ENCODE data around the gene HLCS. TPM values are rescaled to one million over a fixed set of nuclear protein-coding genes. Genes with fewer than 3 reads are reported as not detected.

HLCS gene
- total and polyA plus RNA-seq, 2 of the 4 experiments (the other 2 are of a cell fraction), result 10.6 to 21.0 TPM

DNA sequence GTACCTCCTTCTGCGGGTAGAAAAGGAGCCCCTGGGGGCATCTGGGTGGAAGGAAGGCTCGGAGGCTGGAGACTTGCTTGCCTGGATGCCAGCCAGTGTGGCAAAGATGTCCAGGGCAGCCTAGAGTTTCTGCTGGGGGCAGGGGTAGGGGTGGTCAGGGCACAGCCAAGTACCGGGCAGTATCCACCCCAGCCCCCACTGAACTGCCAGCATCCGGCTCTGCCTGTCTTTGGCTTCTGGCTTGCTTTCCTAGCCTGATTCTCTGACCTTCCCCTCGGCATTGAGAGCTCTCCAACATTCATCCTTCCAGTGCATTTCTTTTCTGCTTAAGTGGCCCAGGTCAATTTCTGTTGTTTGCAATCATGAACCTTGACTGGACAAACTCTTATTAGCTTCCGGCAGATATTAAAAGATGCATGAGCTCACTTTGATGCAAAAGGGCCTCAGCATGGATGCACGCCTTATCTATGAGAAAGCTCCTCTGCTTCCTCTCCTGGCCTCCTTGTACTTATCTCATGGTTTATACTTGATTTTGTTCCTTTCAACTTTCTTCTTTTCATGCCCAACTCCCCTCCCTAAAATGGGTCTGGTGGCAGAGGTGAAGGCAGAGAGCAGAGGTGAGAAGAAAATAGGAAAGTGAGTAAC is 116.9 kb downstream of the HLCS start:
- Histone ChIP-seq H2AFZ (replicated peaks; ENCODE audit: low read length, poor library complexity) (no peak overlapping the region), H3K18ac (ENCODE audit: low read depth, low read length) (peak overlapping the region; percentile 51; the same call in 1 of the 2 replicates), H4K5ac (ENCODE audit: low read depth, low read length) (no peak overlapping the region), H2BK20ac (ENCODE audit: low read depth, low read length) (peak overlapping the region; percentile 73), H2BK5ac (ENCODE audit: low read depth, low read length, poor library complexity, severe bottlenecking) (no peak overlapping the region), H3K4me1 (ENCODE audit: control insufficient read depth, insufficient read depth, low read length) (peaks cover 13% of the 10 kb centered on the region), H3K14ac (replicated peaks; ENCODE audit: low read depth, low read length) (peak overlapping the region; percentile 64), H3K9me1 (ENCODE audit: insufficient read depth, low read length) (peaks cover 17% of the 10 kb centered on the region), H4K91ac (ENCODE audit: insufficient read depth, low read depth, low read length) (peak overlapping the region; percentile 53), H3K23ac (ENCODE audit: low read depth, low read length) (no peak overlapping the region), H2BK120ac (ENCODE audit: low read depth, low read length) (peak overlapping the region; percentile 69), H3K9me3 (ENCODE audit: control insufficient read depth, insufficient read depth, low read length) (no peaks in the 10 kb centered on the region), H2AK5ac (ENCODE audit: low read depth, low read length) (no peak overlapping the region), H2AK9ac (replicated peaks; ENCODE audit: low read depth, low read length, poor library complexity) (no peak overlapping the region), H4K8ac (ENCODE audit: low read depth in 2 of 2, low read length in 2 of 2) (no peak overlapping the region), H2BK15ac (ENCODE audit: low read depth, low read length) (peak overlapping the region; percentile 75; the same call in 1 of the 3 replicates), H3K9ac (ENCODE audit: low read depth, low read length) (no peak overlapping the region), H4K20me1 (ENCODE audit: insufficient read depth, low read length) (no peaks in the 10 kb centered on the region), H3K36me3 (ENCODE audit: control insufficient read depth, insufficient read depth, low read length) (no peaks in the 10 kb centered on the region), H3K56ac (ENCODE audit: extremely low read depth, insufficient read depth, low read length) (no peak overlapping the region), H3K27me3 (ENCODE audit: control insufficient read depth, insufficient read depth, low read length) (no peaks in the 10 kb centered on the region), H3K4ac (ENCODE audit: low read depth, low read length) (peak overlapping the region; percentile 41; the same call in 1 of the 2 replicates), H3K4me3 (ENCODE audit: insufficient read depth, low read depth, low read length) (no peak overlapping the region), H3K79me1 (ENCODE audit: low read depth in 1 of 2, low read length in 2 of 2) (peaks cover 5 to 32% of the 10 kb centered on the region in 2 experiments; a peak in 2 of 4 replicates), H3K4me2 (ENCODE audit: low read depth, low read length) (no peak overlapping the region), H3K27ac (ENCODE audit: insufficient read depth, low read length) (no peak overlapping the region)
- in situ Hi-C loops (cut with MboI; ENCODE audit: low sequenced_read_pairs), result no loop called here
- ChIA-PET CTCF (interaction anchor here (0.9 to 1.0 kb wide), 2 partner anchors 14 to 68 kb away, joined by 3 to 4 read pairs; no protein-coding TSS in a partner anchor), POLR2A (ENCODE audit: unreplicated experiment) (no interaction called here)
- BruUV-seq (replicated peaks), result no TSS peak
- intact Hi-C loops (cut with micrococcal nuclease), result no loop called here
- TF ChIP-seq MAFK (IDR thresholded peaks at IDR 0.05; ENCODE audit: low read depth, low read length) (no peak), POLR2A (IDR thresholded peaks at IDR 0.05; ENCODE audit: low read depth, low read length) (no peak)
- no peak for ATAC-seq (ENCODE audit: low read depth)
- WGBS, 2 experiments (ENCODE audit: extremely low coverage in 2 of 2, insufficient read length in 1 of 2), result 81% methylated on average over 3 of the region's 7 CpGs; no CpG with 5 or more reads in 1 of the 2 experiments
- dilution Hi-C loops (cut with HindIII; ENCODE audit: low sequenced_read_pairs, unreplicated experiment), result no loop called here
- no peak for DNase-seq

Data from IMR-90 (cell line).